ENCODE measurements around the gene HS6ST2. TPM values are rescaled to one million over a fixed set of nuclear protein-coding genes. Genes with fewer than 3 reads are reported as not detected.

The HS6ST2 gene
- total and polyA plus RNA-seq, 10 of the 15 experiments (the other 5 are each of a cell fraction or from before 2014, with no cell fraction given) = not detected

- no peak for TF ChIP-seq CBX5 (IDR thresholded peaks at IDR 0.05; ENCODE audit: low read depth)
- no peak for TF ChIP-seq EGR1 (IDR thresholded peaks at IDR 0.05; ENCODE audit: borderline replicate concordance in 1 of 2, low read depth in 2 of 2, low read length in 2 of 2)
- no peak for TF ChIP-seq MEF2B (IDR thresholded peaks at IDR 0.05; ENCODE audit: partially characterized antibody, poor library complexity, severe bottlenecking)
Observed at GRCh38 chrX:132815643-132816042, 142.8 kb downstream of the HS6ST2 start (continued).

- H3K36me3 ChIP-seq (ENCODE audit: control insufficient read depth in 2 of 2, insufficient read depth in 2 of 2, low read length in 1 of 2) = no peaks in the 10 kb centered on the region
- H3K4me3 ChIP-seq = no peak overlapping the region
- H3K79me2 ChIP-seq (ENCODE audit: control insufficient read depth, insufficient read depth, low read length) = no peaks in the 10 kb centered on the region
- H3K9ac ChIP-seq (ENCODE audit: control insufficient read depth, insufficient read depth, low read length) = no peak overlapping the region
- ATAC-seq (no peak), FAIRE-seq (no peak), DNase-seq (ENCODE audit: low read depth, low spot score) (no peak)
- 33% methylated on average over 5 of the region's 5 CpGs for WGBS (ENCODE audit: insufficient coverage, insufficient replicate concordance, low lambda C conversion rate, missing lambda C conversion rate)
- no peaks in the 10 kb centered on the region for H3K27me3 ChIP-seq (replicated peaks in 1 of 2; ENCODE audit: control insufficient read depth in 2 of 2, insufficient read depth in 2 of 2, low read length in 1 of 2)
- intact Hi-C loops (cut with micrococcal nuclease; ENCODE audit: unreplicated experiment) = no loop called here
- TF ChIP-seq GATAD2B (conservative IDR thresholded peaks at IDR 0.05; ENCODE audit: low read depth) = no peak
- no peak for TF ChIP-seq NRF1 (conservative IDR thresholded peaks at IDR 0.05; ENCODE audit: low read depth, low read length)
- no peak for TF ChIP-seq ZBTB33 (IDR thresholded peaks at IDR 0.05)
- TF ChIP-seq TARDBP (IDR thresholded peaks at IDR 0.05; ENCODE audit: borderline replicate concordance) = no peak
- no peak for TF ChIP-seq RAD51 (IDR thresholded peaks at IDR 0.05)
- TF ChIP-seq JUNB (IDR thresholded peaks at IDR 0.05) = no peak
- no peak for TF ChIP-seq NFIC (IDR thresholded peaks at IDR 0.05; ENCODE audit: low read depth, low read length)
- no peak for TF ChIP-seq ZNF274 (IDR thresholded peaks at IDR 0.05; ENCODE audit: insufficient read depth, insufficient read length)
- TF ChIP-seq E4F1 (IDR thresholded peaks at IDR 0.05; ENCODE audit: borderline replicate concordance, partially characterized antibody) = no peak
- no peak for TF ChIP-seq MEF2A (IDR thresholded peaks at IDR 0.05; ENCODE audit: insufficient read depth, low read depth, low read length)
- no peak for TF ChIP-seq CREM (IDR thresholded peaks at IDR 0.05; ENCODE audit: low read depth)
- TF ChIP-seq, protein P1, sequence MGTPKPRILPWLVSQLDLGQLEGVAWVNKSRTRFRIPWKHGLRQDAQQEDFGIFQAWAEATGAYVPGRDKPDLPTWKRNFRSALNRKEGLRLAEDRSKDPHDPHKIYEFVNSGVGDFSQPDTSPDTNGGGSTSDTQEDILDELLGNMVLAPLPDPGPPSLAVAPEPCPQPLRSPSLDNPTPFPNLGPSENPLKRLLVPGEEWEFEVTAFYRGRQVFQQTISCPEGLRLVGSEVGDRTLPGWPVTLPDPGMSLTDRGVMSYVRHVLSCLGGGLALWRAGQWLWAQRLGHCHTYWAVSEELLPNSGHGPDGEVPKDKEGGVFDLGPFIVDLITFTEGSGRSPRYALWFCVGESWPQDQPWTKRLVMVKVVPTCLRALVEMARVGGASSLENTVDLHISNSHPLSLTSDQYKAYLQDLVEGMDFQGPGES (IDR thresholded peaks at IDR 0.05) = no peak
- no peak for TF ChIP-seq CEBPB (IDR thresholded peaks at IDR 0.05; ENCODE audit: borderline replicate concordance in 1 of 2, low read depth in 2 of 2, low read length in 2 of 2)
- no peak for TF ChIP-seq SIN3A (IDR thresholded peaks at IDR 0.05; ENCODE audit: low read depth, low read length)
- no peak for TF ChIP-seq SIX5 (IDR thresholded peaks at IDR 0.05; ENCODE audit: low read depth, low read length, severe bottlenecking)
- no peak for TF ChIP-seq RFX5 (IDR thresholded peaks at IDR 0.05; ENCODE audit: low read depth, low read length)
- no peak overlapping the region for H3K27ac ChIP-seq (ENCODE audit: control insufficient read depth, insufficient read depth)
- no peaks in the 10 kb centered on the region for H4K20me1 ChIP-seq (ENCODE audit: control insufficient read depth, insufficient read depth)
- in situ Hi-C loops (cut with MboI) = no loop called here
- no peak overlapping the region for H3K4me2 ChIP-seq (ENCODE audit: control insufficient read depth, insufficient read depth)
- ChIA-PET SMC1A (ENCODE audit: uncharacterized antibody, unreplicated experiment) (no interaction called here), RAD21 (ENCODE audit: unreplicated experiment) (no interaction called here), POLR2A (no interaction called here), CTCF (interaction anchor here (0.9 kb wide), 1 partner anchor 8 kb away, joined by 4 read pairs; no protein-coding TSS in a partner anchor)
- H2AFZ ChIP-seq (ENCODE audit: control insufficient read depth, low read depth, low read length) = no peak overlapping the region
- H3K9me3 ChIP-seq (replicated peaks; ENCODE audit: control insufficient read depth, insufficient read depth, low read length) = no peaks in the 10 kb centered on the region
- no peaks in the 10 kb centered on the region for H3K4me1 ChIP-seq (ENCODE audit: control insufficient read depth, insufficient read depth, low read length)
- no TSS peak for BruUV-seq (replicated peaks)
Observed at GRCh38 chrX:132810964-132811712, 147.3 kb downstream of the HS6ST2 start.

Measured in GM12878 (cell line).